NCI-H1105 (cell line): ENCODE data around the gene USP3.

Experiments
- DNase-seq: peaks from one replicate; lab custom pipeline; 2025; lab: John Stamatoyannopoulos, UW

USP3 gene

GRCh38 chr15:63544258-63545026, 40.0 kb downstream of the USP3 start:
- DNase-seq, result no peak

DNA sequence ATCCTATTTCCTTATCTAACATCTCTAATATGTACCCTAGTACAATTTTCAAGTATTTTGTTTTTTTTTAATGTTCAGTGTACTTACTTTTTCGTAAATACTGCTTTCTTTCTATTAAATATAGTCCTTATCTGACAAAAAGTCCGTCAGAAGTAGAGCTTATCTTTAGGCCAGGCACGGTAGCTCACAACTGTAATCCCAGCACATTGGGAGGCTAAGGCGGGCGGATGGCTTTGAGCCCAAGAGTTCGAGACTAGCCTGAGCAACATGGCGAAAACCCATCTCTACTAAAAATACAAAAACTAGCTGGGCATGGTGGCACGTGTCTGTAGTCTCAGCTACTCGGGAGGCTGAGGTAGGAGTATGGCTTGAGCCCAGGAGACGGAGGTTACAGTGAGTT, 41.1 kb downstream of the USP3 start:
- no peak for DNase-seq

GRCh38 chr15:63551400-63551799, 47.0 kb downstream of the USP3 start:
- DNase-seq, result no peak

GRCh38 chr15:63553388-63553791, 49.0 kb downstream of the USP3 start:
- DNase-seq, result no peak

- DNase-seq, result no peak
Measured at GRCh38 chr15:63554337-63554927, 50.0 kb downstream of the USP3 start.

DNA sequence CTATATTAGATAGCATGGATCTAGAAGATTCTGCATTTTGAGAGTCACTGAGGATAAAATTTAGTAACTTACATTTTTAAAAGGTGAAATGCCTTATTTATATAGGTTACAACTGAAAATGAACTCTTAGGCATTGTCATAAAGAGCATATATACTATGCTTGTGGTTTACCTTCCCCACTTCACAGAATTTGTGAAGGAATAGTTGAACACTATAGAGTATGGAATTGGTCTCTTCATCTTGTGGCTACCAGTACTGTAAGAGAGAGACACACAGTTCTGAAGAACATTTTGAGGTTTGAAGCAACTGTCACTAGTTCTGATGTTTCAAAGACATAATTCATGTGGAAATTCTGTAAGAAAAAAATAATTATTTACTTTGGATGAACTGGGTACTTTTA, 51.1 kb downstream of the USP3 start:
- no peak for DNase-seq

GRCh38 chr15:63556246-63556645, 51.9 kb downstream of the USP3 start:
- DNase-seq, result no peak

DNA sequence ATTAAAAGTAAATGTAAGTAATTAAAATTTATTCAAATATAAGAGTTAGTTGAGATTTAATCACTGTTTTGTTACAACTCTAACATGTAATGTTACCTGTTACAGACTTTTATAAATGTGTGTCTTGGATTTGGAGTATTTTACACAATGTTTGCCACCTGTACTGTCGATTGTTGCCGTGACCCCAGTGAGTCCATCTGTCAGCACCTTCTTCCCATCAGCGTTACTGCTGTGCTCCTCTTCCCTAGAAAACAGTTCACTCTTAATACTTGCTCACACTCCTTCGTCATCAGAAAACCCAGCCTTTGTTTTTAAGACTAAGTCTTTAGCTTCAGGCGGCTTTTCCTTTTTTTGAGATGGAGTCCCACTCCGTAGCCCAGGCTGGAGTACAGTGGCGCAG, 52.3 kb downstream of the USP3 start:
- DNase-seq, result no peak

- DNase-seq, result no peak
Measured at GRCh38 chr15:63559753-63560152, 55.4 kb downstream of the USP3 start.

DNA sequence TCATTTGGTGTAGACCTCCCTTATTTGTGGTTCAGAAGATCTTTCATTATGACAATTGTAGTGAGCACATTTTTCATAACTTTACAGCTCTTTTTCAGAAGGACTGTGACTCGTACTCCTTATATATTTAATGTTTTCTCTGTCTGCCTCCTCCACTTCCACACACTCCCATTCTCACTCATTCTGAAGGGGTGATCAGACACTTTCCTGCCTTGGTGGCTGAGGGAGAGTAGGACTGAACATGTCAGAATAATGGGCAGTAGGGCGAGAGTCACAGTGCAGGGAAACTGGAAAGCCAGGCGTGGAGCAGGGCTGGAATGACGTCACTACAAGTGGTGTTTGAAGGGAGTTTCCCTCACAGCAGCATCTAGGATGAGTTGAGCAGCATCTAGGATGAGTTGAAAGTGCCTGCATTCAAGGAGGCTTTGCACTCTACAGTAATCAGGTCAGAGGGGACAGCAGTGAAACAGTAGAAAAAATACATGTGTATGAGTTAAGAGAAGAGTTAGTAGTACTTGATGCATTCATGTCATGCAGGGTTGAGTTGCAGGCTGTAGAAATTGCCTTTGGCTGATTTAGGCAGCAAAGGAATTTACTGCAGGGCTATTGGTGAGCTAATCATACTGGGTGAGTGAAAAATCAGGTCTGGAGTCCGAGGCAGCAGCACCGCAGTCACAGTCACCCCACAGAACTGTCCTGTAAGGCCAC, 56.5 kb downstream of the USP3 start:
- DNase-seq, result no peak

DNA sequence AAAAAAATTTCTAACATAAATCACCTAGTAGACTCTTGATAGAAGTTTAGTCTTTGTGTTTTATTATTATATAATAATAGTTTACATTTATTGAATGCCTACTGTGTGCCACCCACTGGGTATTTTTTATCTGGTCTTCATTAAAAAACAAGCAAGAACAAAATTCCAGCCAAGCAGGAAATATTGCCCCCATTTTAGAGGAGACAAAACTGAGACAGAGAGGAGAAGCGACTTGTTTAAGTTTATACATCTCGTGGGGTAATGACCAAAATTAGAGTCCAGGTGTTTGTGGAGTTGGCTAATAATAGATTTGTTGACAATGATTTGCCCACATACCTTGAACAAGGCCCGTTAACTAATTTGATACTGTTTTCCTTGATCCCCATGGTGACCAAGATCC, 59.7 kb downstream of the USP3 start:
- no peak for DNase-seq

GRCh38 chr15:63565536-63566186, 61.3 kb downstream of the USP3 start:
- no peak for DNase-seq

- no peak for DNase-seq
Measured at GRCh38 chr15:63572749-63573464, 68.5 kb downstream of the USP3 start.

DNA sequence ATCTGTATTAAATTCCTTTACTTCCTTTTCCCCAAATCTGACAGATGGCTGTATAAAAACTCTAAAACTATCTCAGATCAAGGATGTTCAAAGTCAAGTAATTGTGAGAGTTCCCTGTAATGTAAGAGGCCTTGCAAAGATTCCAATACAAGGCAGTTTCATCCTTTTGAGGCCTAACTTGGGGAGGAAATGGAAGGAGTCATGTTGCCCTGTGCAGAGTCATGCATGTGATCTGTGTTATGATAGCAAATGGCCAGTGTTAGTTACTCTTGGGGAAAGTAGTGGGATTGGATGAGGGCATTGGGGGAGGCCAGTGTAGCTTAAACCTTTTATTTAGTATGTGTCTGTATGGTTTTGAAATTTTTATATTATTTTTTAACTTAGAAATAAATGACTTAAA, 69.1 kb downstream of the USP3 start:
- no peak for DNase-seq

DNA sequence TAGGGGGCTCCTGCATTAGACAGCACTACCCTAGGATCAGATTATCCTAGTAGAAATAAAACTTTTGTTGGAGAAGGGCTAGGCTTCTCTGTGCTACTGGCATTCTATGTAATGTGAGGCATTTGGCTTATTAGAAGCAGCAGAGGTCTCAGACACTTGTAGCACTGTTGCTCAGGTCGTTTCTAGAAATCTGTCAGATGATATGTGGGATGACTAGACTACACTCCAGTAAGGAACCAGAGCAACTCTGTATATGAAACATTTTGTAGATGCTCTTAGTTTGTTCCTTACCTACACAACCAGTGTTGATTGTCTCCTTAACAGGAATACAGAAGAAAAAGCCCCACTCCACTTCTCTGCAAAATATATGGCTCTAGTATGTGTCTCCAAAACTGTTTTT, 70.9 kb downstream of the USP3 start:
- no peak for DNase-seq

- DNase-seq, result no peak
Measured at GRCh38 chr15:63576441-63576840, 72.0 kb downstream of the USP3 start.

DNA sequence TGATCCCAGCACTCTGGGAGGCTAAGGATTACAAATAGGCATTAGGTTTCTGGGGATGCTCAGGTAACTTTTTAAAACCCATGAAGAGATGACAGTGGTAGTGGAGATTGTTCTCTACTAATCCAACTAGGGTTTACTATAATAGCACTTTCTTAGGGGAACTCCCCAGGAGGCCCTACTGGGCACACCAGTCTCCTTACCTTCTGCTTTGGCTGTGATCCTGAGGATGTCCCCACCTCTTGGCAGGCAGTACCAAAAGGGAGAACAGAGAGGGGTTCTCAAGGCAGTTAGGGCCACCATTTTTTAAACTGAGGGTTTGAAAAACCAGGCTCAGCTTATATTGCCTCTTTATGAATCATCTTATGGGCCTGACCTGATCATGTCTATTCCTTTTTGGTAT, 77.8 kb downstream of the USP3 start:
- no peak for DNase-seq

DNA sequence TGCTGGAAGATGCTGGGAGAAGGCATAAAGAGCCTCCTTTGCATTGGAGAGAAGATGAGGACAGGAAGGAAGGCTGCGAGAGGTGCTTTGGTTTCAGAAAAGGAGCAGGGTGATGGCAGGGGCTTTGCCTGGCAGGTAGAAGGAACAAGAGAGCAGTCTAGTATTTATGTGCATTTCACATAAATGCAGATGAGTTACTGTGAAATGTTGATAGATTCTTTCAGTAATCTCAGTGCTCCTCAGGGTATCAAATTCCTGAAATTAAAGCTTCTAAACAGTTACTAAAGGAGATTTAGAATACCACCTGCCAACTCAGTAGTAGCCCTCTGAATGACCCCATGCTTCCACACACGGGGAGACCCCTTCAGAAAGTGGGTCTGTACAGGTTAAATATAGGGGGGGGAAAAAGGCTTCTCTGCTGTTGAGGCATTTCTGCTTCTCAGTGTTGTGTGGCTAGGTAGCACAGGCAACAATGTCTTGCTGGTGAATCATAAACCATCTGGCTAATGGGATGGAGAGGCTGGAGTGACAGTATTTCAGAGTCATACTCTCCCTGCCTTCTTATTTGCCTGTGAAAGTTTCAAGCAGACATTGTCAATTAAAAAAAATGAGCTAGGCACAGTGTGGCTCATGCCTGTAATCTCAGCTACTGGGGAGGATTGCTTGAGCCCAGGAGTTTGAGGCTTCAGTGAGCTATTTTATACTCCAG, 78.5 kb downstream of the USP3 start:
- DNase-seq, result no peak

DNA sequence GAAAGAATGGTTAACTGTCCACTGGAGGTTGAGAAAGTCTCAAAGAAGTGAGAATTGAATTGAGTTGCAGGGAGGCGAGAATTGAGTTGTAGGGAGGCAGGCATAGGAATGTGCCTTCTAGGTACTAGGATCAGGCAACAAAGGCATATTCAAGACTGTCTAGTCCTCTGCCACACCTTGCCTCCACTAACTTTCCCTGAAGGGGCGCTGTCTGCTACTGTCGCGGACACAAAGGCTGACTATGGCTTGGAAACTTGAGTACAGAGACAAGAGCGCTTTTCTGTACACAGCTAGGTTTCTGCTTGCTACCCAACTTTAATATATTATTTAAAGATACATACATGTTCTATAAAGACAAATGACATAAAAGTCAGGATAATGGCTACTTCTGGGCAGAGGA, 82.4 kb downstream of the USP3 start:
- no peak for DNase-seq

DNA sequence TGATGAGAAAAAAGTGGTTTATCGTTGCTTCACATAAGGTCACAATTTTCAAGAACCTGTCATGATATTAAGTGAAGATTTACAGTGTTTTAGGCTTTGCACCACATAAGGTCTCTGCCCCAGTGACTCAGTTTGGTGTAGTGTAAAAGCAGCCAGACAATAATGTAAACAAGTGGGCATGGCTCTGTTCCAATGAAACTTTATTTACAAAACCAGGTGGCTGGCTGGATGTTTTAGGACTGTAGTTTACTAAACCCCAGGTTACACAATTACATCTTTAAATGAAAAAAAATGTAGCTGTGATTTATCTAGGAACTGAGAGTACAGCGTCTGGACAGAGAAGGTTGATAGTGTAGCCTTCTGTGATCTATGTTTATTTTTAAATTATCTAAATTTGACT, 83.1 kb downstream of the USP3 start:
- DNase-seq, result no peak

DNA sequence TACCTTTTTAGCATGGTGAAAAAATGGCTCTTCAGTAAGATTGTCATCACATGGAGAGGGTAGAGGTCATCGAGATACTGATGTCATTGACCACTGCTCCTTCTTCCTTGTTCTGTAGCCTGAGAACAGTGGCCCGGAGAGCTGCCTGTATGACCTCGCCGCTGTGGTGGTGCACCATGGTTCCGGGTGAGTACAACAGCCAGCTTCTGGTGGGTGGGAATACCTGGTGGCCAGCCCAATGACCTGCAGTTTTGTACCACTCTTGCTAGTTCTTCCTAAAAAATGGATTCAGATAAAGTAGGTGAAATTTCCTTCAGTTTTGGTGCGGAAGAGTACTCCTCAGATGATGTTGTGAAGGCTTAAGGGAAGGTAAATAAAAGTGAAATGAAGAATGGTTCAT, 84.4 kb downstream of the USP3 start:
- no peak for DNase-seq
